Endothelial cell (in vitro differentiated cells): Measurements from ENCODE around the gene EIF3C. TPM values are rescaled to one million over a fixed set of nuclear protein-coding genes. Genes with fewer than 3 reads are reported as not detected.
"Not testable (repeated sequence)": the region's sequence is repeated elsewhere in the genome, so short reads cannot be mapped to it uniquely, and the experiment has no call there.

Experiments
- DNase-seq: peaks from one replicate; pipeline ENCODE4 v3.0.0; 2021; ENCODE audit warnings: low spot score
- H3K27ac Mint-ChIP-seq: one replicate; pipeline ENCODE4 v1.8.0; 2021; ENCODE audit warnings: mixed read lengths, inconsistent platforms; ENCODE audit not compliant: unreplicated experiment
- H3K27me3 Mint-ChIP-seq: one replicate; pipeline ENCODE4 v1.8.0; 2021; ENCODE audit warnings: mild to moderate bottlenecking, moderate library complexity, mixed read lengths, inconsistent platforms; ENCODE audit not compliant: unreplicated experiment
- H3K36me3 Mint-ChIP-seq: one replicate; pipeline ENCODE4 v1.8.0; 2021; ENCODE audit warnings: mild to moderate bottlenecking, low read depth, mixed read lengths, inconsistent platforms; ENCODE audit not compliant: unreplicated experiment
- H3K4me1 Mint-ChIP-seq: one replicate; pipeline ENCODE4 v1.8.0; 2021; ENCODE audit warnings: mild to moderate bottlenecking, mixed read lengths, inconsistent platforms; ENCODE audit not compliant: unreplicated experiment
- H3K4me3 Mint-ChIP-seq: one replicate; pipeline ENCODE4 v1.8.0; 2021; ENCODE audit warnings: mild to moderate bottlenecking, mixed read lengths, inconsistent platforms; ENCODE audit not compliant: unreplicated experiment
- H3K9me3 Mint-ChIP-seq: one replicate; pipeline ENCODE4 v1.8.0; 2021; ENCODE audit warnings: mixed read lengths, inconsistent platforms; ENCODE audit not compliant: unreplicated experiment
- total RNA-seq: library from RNA; stranded (reverse); fragmentation: NEBNext Ultra II Directional; extraction: Animal tissue kit (Norgen Biotek cat#: 25700); gene quantifications from one replicate; pipeline ENCODE4 v1.2.1, GENCODE V29; 2021; ENCODE audit not compliant: unreplicated experiment

Gene EIF3C
- total RNA-seq, 1 donor from 2014 or later = 968 TPM

DNA sequence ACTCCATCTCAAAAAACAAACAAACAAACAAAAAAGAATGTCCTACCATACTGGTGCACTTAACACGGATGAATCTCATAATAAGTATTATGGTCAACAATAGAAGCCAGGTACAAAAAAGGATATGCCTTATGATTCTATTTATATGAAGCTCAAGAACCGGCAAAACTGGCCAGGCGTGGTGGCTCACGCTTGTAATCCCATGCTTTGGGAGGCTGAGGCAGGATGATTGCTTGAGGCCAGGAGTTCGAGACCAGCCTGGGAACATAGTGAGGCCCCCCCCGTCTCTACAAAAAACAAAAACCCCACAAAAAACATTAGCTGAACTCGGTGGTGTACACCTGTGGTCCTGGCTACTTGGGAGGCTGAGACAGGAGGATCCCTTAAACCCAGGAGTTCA lies 7.0 kb upstream of the EIF3C start:
- not testable (repeated sequence) for H3K27ac Mint-ChIP-seq, H3K9me3 Mint-ChIP-seq, H3K36me3 Mint-ChIP-seq, DNase-seq, H3K27me3 Mint-ChIP-seq, H3K4me3 Mint-ChIP-seq, H3K4me1 Mint-ChIP-seq

DNA sequence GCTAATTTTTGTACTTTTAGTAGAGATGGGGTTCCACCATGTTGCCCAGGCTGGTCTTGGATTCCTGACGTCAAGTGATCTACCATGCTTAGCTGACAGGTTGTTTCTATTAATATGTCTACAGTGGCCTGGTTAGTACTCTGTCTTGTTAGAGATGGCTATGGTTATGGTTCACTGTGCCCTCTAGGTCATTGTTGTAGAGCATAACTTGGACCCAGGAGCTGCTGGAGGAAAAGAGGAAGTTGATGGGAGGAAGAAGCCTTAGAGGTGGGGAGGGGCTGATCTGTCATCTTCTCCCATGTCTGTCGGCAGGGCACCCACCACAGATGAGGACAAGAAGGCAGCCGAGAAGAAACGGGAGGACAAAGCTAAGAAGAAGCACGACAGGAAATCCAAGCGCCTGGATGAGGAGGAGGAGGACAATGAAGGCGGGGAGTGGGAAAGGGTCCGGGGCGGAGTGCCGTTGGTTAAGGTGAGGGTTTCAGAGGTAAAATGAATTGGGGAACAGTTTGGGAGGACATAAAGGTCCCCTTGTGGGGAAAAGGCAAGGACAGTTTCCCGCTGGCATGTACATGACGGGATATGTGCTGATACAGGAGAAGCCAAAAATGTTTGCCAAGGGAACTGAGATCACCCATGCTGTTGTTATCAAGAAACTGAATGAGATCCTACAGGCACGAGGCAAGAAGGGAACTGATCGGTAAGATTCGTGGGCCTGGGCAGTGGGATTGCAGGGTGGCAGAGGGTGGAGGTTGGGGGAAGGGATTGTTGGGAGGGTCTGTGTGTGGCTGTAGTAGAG lies 11.8 kb downstream of the EIF3C start:
- H3K4me1 Mint-ChIP-seq, H3K27me3 Mint-ChIP-seq, H3K36me3 Mint-ChIP-seq: not testable (repeated sequence)

GRCh38 chr16:28731253-28731652 lies 20.0 kb downstream of the EIF3C start:
- H3K36me3 Mint-ChIP-seq, H3K27ac Mint-ChIP-seq, H3K27me3 Mint-ChIP-seq, H3K4me3 Mint-ChIP-seq, DNase-seq, H3K4me1 Mint-ChIP-seq, H3K9me3 Mint-ChIP-seq: not testable (repeated sequence)

More for the DNA sequence above, 11.8 kb downstream of the EIF3C start:
- H3K9me3 Mint-ChIP-seq, DNase-seq, H3K4me3 Mint-ChIP-seq, H3K27ac Mint-ChIP-seq: not testable (repeated sequence)

DNA sequence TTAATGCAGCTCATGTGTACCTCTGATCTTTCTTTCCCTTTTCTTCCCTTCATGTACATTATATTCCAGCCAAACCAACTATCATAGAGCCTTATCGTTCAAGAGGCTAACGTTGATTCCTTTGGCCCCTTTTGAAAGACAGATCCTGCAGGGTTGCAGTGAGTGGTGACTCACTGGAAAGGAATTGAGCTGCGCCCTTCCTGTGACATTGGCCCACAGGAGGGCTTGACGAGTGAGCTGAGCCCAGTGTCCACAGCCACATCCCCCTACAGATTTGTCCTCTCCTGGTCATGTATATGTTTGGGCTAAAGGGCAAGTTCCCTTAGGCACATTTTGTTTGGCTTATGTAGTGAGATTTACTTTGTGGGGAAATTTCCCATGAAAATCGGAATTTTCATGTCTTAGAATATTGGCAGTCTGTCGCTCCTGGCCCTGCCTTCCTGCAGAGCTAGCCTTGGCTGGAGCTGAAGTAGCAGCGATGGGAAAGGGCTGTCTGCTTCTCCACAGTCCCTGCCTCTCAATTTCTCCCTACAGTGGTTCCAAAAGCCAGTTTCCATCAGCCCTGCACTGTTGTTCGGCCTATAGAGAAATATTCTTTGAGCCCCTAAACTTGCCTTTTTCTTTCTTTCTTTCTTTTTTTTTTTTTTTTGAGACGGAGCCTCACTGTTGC lies 21.3 kb downstream of the EIF3C start:
- H3K27ac Mint-ChIP-seq, H3K4me1 Mint-ChIP-seq, H3K9me3 Mint-ChIP-seq, H3K36me3 Mint-ChIP-seq, H3K4me3 Mint-ChIP-seq, H3K27me3 Mint-ChIP-seq, DNase-seq: not testable (repeated sequence)

GRCh38 chr16:28739787-28740186 lies 28.5 kb downstream of the EIF3C start:
- H3K4me1 Mint-ChIP-seq, H3K36me3 Mint-ChIP-seq, H3K27me3 Mint-ChIP-seq: not testable (repeated sequence)

DNA sequence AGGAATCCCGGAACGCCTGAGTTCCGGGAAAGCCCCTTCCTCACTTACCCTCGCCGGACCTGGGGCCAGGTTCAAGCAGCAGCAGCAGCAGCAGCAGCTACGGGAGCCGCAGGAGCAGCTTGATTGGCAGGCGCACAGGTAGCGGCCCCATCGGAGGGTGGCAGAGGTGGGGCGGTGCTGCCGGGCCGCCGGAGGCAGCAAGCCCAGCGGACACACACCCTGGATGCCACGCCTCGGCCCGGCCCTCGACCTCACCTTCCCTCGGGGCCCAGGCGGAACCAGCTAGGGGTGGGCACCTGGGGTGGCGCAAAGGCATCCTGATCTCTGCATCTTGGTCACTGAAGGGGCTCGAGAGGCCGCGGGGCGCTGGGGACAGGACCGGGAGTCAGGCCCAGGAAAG lies 29.4 kb downstream of the EIF3C start:
- H3K4me3 Mint-ChIP-seq, DNase-seq, H3K9me3 Mint-ChIP-seq: not testable (repeated sequence)

More at GRCh38 chr16:28739787-28740186, 28.5 kb downstream of the EIF3C start:
- DNase-seq, H3K27ac Mint-ChIP-seq, H3K4me3 Mint-ChIP-seq, H3K9me3 Mint-ChIP-seq: not testable (repeated sequence)

GRCh38 chr16:28741295-28741694 lies 30.0 kb downstream of the EIF3C start:
- not testable (repeated sequence) for H3K4me1 Mint-ChIP-seq, H3K4me3 Mint-ChIP-seq, H3K9me3 Mint-ChIP-seq, DNase-seq, H3K27me3 Mint-ChIP-seq, H3K36me3 Mint-ChIP-seq, H3K27ac Mint-ChIP-seq

More for the DNA sequence above, 29.4 kb downstream of the EIF3C start:
- H3K27me3 Mint-ChIP-seq, H3K36me3 Mint-ChIP-seq, H3K27ac Mint-ChIP-seq, H3K4me1 Mint-ChIP-seq: not testable (repeated sequence)

DNA sequence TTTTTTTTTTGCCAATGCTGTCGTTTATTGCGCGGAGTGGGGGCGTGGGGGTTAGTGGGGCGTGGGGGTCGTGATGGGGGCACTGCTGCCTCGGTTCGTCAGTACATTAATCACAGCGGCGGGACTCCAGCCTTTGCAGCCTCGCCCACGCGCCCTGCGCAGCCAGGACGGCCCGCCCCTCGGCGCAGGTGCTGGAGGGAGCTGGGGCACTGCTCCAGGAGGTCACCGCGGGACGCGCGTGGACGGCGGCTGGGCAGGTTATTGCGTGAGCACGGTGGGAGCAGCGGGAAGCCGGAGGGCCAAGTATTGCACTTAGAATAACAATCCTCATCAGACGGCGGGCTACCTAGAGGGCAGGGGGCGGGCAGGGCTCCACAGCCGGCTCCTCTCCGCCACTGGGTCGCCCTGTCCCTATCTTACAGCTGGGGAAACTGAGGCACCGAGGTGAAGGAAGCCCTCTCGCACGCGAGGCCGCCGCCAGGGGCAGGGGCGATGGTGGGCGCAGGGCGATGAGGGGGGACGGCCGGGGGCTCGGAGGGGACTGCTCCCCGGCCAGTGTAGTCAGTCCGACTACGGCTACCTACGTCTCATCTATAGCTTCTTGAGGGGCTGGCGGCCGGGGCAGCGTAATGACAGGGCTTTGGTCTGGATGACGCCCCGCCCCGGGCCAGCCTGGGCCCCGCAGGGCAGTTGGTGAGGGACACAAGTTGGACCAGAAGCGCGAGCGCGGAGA lies 35.5 kb downstream of the EIF3C start:
- not testable (repeated sequence) for DNase-seq, H3K4me1 Mint-ChIP-seq, H3K27me3 Mint-ChIP-seq, H3K36me3 Mint-ChIP-seq, H3K9me3 Mint-ChIP-seq, H3K27ac Mint-ChIP-seq, H3K4me3 Mint-ChIP-seq
